Spinal cord (tissue), 10 donors: Measurements from ENCODE around the gene MC1R. TPM values are rescaled to one million over a fixed set of nuclear protein-coding genes. Genes with fewer than 3 reads are reported as not detected.
A peak's percentile ranks its signal among the peaks of the same experiment; 100 is the strongest.
"Not testable (repeated sequence)": the region's sequence is repeated elsewhere in the genome, so short reads cannot be mapped to it uniquely, and the experiment has no call there.

Experiments used
- DNase-seq, 6 donors: peaks; one replicate each; pipeline versions ENCODE4 v3.0.0 to v3.0.0-alpha.2; 2013 to 2015; ENCODE audit warnings: low spot score in 6 of 6, low read depth in 4 of 6
- H3K27ac ChIP-seq: one replicate; pipeline ENCODE4 v1.5.1; 2013; ENCODE audit warnings: low read depth, low read length, control low read depth
- H3K27me3 ChIP-seq: one replicate; pipeline ENCODE4 v1.6.1; 2013; ENCODE audit warnings: low read length; ENCODE audit not compliant: control insufficient read depth, insufficient read depth
- H3K36me3 ChIP-seq: one replicate; pipeline ENCODE4 v1.6.1; 2013; ENCODE audit warnings: low read length; ENCODE audit not compliant: control insufficient read depth, insufficient read depth
- H3K4me1 ChIP-seq: one replicate; pipeline ENCODE4 v1.6.1; 2013; ENCODE audit warnings: low read length; ENCODE audit not compliant: control insufficient read depth, insufficient read depth
- H3K4me3 ChIP-seq: one replicate; pipeline ENCODE4 v1.5.1; 2013; ENCODE audit warnings: low read depth, low read length, control low read depth
- H3K9me3 ChIP-seq: one replicate; pipeline ENCODE4 v1.6.1; 2013; ENCODE audit warnings: low read length; ENCODE audit not compliant: control insufficient read depth, insufficient read depth
- WGBS: methylation state at CpG from one replicate; pipeline ENCODE4 v1.1.5; 2013; ENCODE audit warnings: missing lambda C conversion rate; ENCODE audit not compliant: insufficient coverage; 5-methylcytosine and 5-hydroxymethylcytosine counted together
- long read RNA-seq, 4 donors: transcript quantifications; one replicate each; lab custom pipeline, GENCODE V29; 2026
- polyA plus RNA-seq, 2 donors: library from polyadenylated mRNA; unstranded; fragments of 120-200 nt; gene quantifications; one replicate each; pipeline ENCODE4 v1.2.1, GENCODE V29; 2013; ENCODE audit not compliant: insufficient read length in 2 of 2
- total RNA-seq, 2 donors: library from RNA; depleted of rRNA in 1 of 2; stranded (reverse); fragments of 120-200 nt in 1 of 2; fragments of >200 nt in 1 of 2; gene quantifications; one replicate each; pipeline versions ENCODE4 v1.2.3 to v1.2.4, GENCODE V29; 2013 to 2014
- donor health status: healthy.

The MC1R gene
- total RNA-seq (1 to 10 TPM; 2.2 to 3.4 TPM), polyA plus RNA-seq (10 to 100 TPM in 1 of 2 donors, 1 to 10 TPM in 1; 6.3 to 13.3 TPM)
- long read RNA-seq, donor 1, partial matches to known transcripts = 0 of 4 reads
- long read RNA-seq, donor 1, other reads (novel, unspliced or antisense) = 0 of 4 reads
- long read RNA-seq, donor 2, partial matches to known transcripts = 0 of 2 reads
- long read RNA-seq, donor 2, other reads (novel, unspliced or antisense) = 0 of 2 reads
- long read RNA-seq, donor 3, partial matches to known transcripts = 0 of 2 reads
- long read RNA-seq, donor 3, other reads (novel, unspliced or antisense) = 0 of 2 reads
- long read RNA-seq, donor 4 = 0 reads

- 9% methylated on average over 22 of the region's 23 CpGs for WGBS
- Histone ChIP-seq H3K27ac (peak within 1 kb of the TSS; percentile 61), H3K4me1 (peaks cover 72% of the 10 kb centered on the region), H3K27me3 (no peaks in the 10 kb centered on the region), H3K9me3 (no peaks in the 10 kb centered on the region), H3K4me3 (peak within 1 kb of the TSS; percentile 38), H3K36me3 (peaks cover 25% of the 10 kb centered on the region)
- peak in 2 of 6 donors; percentile 23 to 45 for DNase-seq
These were observed at the start of gene MC1R for GRCh38 chr16:89918453-89919347. Gene MC1R, plus strand, starts transcription at chr16:89918862. Its CDS starts 397 bp downstream, at chr16:89919259.

GRCh38 chr16:89869911-89870310, 48.8 kb upstream of the MC1R start:
- DNase-seq = no peak
- Histone ChIP-seq H3K27me3 (no peaks in the 10 kb centered on the region), H3K4me3 (no peak overlapping the region), H3K4me1 (peaks cover 20% of the 10 kb centered on the region), H3K27ac (no peak overlapping the region), H3K36me3 (peaks cover 52% of the 10 kb centered on the region), H3K9me3 (peaks cover 5% of the 10 kb centered on the region)
- 93% methylated on average over 12 of the region's 12 CpGs for WGBS

GRCh38 chr16:89870440-89870839, 48.2 kb upstream of the MC1R start:
- H3K27me3 ChIP-seq = no peaks in the 10 kb centered on the region
- H3K4me1 ChIP-seq = peaks cover 21% of the 10 kb centered on the region
- H3K9me3 ChIP-seq = peaks cover 5% of the 10 kb centered on the region
- H3K36me3 ChIP-seq = peaks cover 49% of the 10 kb centered on the region
- H3K4me3 ChIP-seq = no peak overlapping the region
- H3K27ac ChIP-seq = no peak overlapping the region
- no peak for DNase-seq
- 93% methylated on average over 5 of the region's 6 CpGs for WGBS

- no peak for DNase-seq
- 95% methylated on average over 4 of the region's 9 CpGs for WGBS
- H3K4me3 ChIP-seq = no peak overlapping the region
- H3K27me3 ChIP-seq = no peaks in the 10 kb centered on the region
- no peak overlapping the region for H3K27ac ChIP-seq
- peaks cover 38% of the 10 kb centered on the region for H3K36me3 ChIP-seq
- peaks cover 5% of the 10 kb centered on the region for H3K9me3 ChIP-seq
- peaks cover 21% of the 10 kb centered on the region for H3K4me1 ChIP-seq
These were observed 46.8 kb upstream of the MC1R start for GRCh38 chr16:89871895-89872294.

- under 1% methylated on average over 103 of the region's 104 CpGs for WGBS
- peak within 1 kb of the TSS; percentile 93 for H3K4me3 ChIP-seq
- H3K9me3 ChIP-seq = no peaks in the 10 kb centered on the region
- peak within 1 kb of the TSS; percentile 100 for H3K27ac ChIP-seq
- H3K36me3 ChIP-seq = peaks cover 30% of the 10 kb centered on the region
- no peaks in the 10 kb centered on the region for H3K27me3 ChIP-seq
- DNase-seq = peak; percentile 83 to 97 (median 87)
- peaks cover 21% of the 10 kb centered on the region for H3K4me1 ChIP-seq
These were observed 45.3 kb upstream of the MC1R start, which contains the start of gene TCF25 for GRCh38 chr16:89873109-89873971. Gene TCF25, plus strand, starts transcription at chr16:89873592. Its CDS starts 76 bp downstream, at chr16:89873668.

- peaks cover 21% of the 10 kb centered on the region for H3K4me1 ChIP-seq
- peak overlapping the region; percentile 100 for H3K27ac ChIP-seq
- H3K9me3 ChIP-seq = no peaks in the 10 kb centered on the region
- DNase-seq = peak; percentile 77 to 97 (median 88)
- H3K4me3 ChIP-seq = peak overlapping the region; percentile 93
- no peaks in the 10 kb centered on the region for H3K27me3 ChIP-seq
- H3K36me3 ChIP-seq = peaks cover 38% of the 10 kb centered on the region
- under 1% methylated on average over 58 of the region's 61 CpGs for WGBS
These were observed 44.5 kb upstream of the MC1R start for GRCh38 chr16:89873972-89874689.

GRCh38 chr16:89879123-89879522, 39.5 kb upstream of the MC1R start:
- DNase-seq, H3K4me1 ChIP-seq, H3K27ac ChIP-seq, H3K9me3 ChIP-seq, H3K27me3 ChIP-seq, H3K4me3 ChIP-seq: not testable (repeated sequence)
- H3K36me3 ChIP-seq = peaks cover 61% of the 10 kb centered on the region
- 94% methylated on average over 17 of the region's 28 CpGs for WGBS

GRCh38 chr16:89880477-89881367, 37.9 kb upstream of the MC1R start:
- Histone ChIP-seq H3K4me3 (no peak overlapping the region), H3K9me3 (no peaks in the 10 kb centered on the region), H3K27me3 (no peaks in the 10 kb centered on the region), H3K36me3 (peaks cover 72% of the 10 kb centered on the region), H3K27ac (no peak overlapping the region), H3K4me1 (no peaks in the 10 kb centered on the region)
- DNase-seq = no peak
- WGBS = 91% methylated on average over 16 of the region's 18 CpGs
